ENCODE data around the gene YPEL4. TPM values are rescaled to one million over a fixed set of nuclear protein-coding genes. Genes with fewer than 3 reads are reported as not detected.

Gene YPEL4
- total RNA-seq, 1 experiment from 2014 or later, result not detected

Other genes starting within 250 kb of the YPEL4 start
- gene SLC43A3, start 222.8 kb downstream of the YPEL4 start, total RNA-seq (2014; rRNA removed; shearing (Covaris generic)), result 122 and 135 TPM in 2 replicates
- gene RTN4RL2, start 189.4 kb downstream of the YPEL4 start, total RNA-seq (2014; rRNA removed; shearing (Covaris generic)), result 0.23 TPM in 1 of 2 replicates, not detected in the other
- gene SLC43A1, start 134.2 kb downstream of the YPEL4 start, total RNA-seq (2014; rRNA removed; shearing (Covaris generic)), result 5.6 and 9.0 TPM in 2 replicates
- 164 and 188 TPM in 2 replicates for gene TIMM10, start 119.2 kb downstream of the YPEL4 start, total RNA-seq (2014; rRNA removed; shearing (Covaris generic))
- not detected in 2 replicates for gene SMTNL1, start 112.3 kb downstream of the YPEL4 start, total RNA-seq (2014; rRNA removed; shearing (Covaris generic))
- gene UBE2L6, start 82.2 kb downstream of the YPEL4 start, total RNA-seq (2014; rRNA removed; shearing (Covaris generic)), result 22.4 and 29.8 TPM in 2 replicates
- 4.6 TPM in 1 of 2 replicates, not detected in the other for gene SERPING1, start 52.2 kb downstream of the YPEL4 start, total RNA-seq (2014; rRNA removed; shearing (Covaris generic))
- 27.7 and 38.4 TPM in 2 replicates for gene CLP1, start 7.8 kb upstream of the YPEL4 start, total RNA-seq (2014; rRNA removed; shearing (Covaris generic))
- 27.7 and 28.0 TPM in 2 replicates for gene ZDHHC5, start 18.2 kb upstream of the YPEL4 start, total RNA-seq (2014; rRNA removed; shearing (Covaris generic))
- gene MED19, start 62.3 kb upstream of the YPEL4 start, total RNA-seq (2014; rRNA removed; shearing (Covaris generic)), result 22.1 and 24.2 TPM in 2 replicates
- gene TMX2, start 62.7 kb upstream of the YPEL4 start, total RNA-seq (2014; rRNA removed; shearing (Covaris generic)), result 161 and 167 TPM in 2 replicates
- 220 and 290 TPM in 2 replicates for gene SELENOH, start 91.6 kb upstream of the YPEL4 start, total RNA-seq (2014; rRNA removed; shearing (Covaris generic))
- gene BTBD18, start 101.9 kb upstream of the YPEL4 start, total RNA-seq (2014; rRNA removed; shearing (Covaris generic)), result not detected in 2 replicates
- 75.8 and 78.8 TPM in 2 replicates for gene CTNND1, start 111.9 kb upstream of the YPEL4 start, total RNA-seq (2014; rRNA removed; shearing (Covaris generic))